Stimulated activated CD8-positive, alpha-beta memory T cell treated with anti-CD3 and anti-CD28 coated beads, Interleukin-7, amount 100 ng/mL, for 48 hours (primary cell): ENCODE results near the gene FERD3L.
"Not testable (repeated sequence)": the region's sequence is repeated elsewhere in the genome, so short reads cannot be mapped to it uniquely, and the experiment has no call there.

ENCODE experiments used
- DNase-seq, 2 donors: peaks; one replicate each; pipeline ENCODE4 v3.0.0-alpha.2; 2020; ENCODE audit warnings: low read depth in 1 of 2; ENCODE audit errors: extremely low read depth in 1 of 2

The FERD3L gene, protein sequence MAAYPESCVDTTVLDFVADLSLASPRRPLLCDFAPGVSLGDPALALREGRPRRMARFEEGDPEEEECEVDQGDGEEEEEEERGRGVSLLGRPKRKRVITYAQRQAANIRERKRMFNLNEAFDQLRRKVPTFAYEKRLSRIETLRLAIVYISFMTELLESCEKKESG

DNA sequence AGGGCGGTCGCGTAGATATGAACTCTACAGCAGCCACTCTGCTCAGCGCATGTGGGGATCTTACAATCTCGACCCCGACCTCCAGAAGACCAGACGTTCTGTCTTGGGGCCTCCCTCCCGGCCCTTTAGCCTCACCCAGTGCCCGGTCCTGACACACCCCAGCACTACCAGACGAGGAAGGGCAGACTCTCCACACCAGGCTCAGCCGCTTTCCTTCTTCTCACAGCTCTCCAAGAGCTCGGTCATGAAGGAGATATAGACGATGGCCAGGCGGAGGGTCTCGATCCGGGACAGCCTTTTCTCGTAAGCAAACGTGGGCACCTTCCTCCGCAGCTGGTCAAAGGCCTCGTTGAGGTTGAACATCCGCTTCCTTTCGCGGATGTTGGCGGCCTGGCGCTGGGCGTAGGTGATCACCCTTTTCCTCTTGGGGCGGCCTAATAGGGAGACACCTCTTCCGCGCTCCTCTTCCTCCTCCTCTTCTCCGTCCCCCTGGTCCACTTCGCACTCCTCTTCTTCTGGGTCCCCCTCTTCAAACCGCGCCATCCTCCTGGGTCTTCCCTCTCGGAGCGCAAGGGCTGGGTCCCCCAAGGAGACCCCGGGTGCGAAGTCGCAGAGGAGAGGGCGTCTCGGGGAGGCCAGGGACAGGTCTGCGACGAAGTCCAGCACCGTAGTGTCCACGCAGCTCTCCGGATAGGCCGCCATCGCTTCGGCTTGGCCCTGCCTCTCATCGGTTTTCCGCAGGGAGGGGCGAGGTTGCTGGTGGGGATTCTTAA is at the start of gene FERD3L:
Gene FERD3L, minus strand, starts transcription at position 761 of the 773 bp plus-strand sequence. Its CDS starts 59 bp downstream, at position 702.
- no peak for DNase-seq

DNA sequence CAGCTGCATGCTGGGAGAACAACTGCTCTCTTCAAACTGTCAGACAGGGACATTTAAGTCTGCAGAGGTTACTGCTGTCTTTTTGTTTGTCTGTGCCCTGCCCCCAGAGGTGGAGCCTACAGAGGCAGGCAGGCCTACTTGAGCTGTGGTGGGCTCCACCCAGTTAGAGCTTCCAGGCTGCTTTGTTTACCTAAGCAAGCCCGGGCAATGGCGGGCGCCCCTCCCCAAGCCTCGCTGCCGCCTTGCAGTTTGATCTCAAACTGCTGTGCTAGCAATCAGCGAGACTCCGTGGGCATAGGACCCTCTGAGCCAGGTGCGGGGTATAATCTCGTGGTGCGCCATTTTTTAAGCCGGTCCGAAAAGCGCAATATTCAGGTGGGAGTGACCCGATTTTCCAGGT is 49.2 kb upstream of the FERD3L start:
- DNase-seq: not testable (repeated sequence)

DNA sequence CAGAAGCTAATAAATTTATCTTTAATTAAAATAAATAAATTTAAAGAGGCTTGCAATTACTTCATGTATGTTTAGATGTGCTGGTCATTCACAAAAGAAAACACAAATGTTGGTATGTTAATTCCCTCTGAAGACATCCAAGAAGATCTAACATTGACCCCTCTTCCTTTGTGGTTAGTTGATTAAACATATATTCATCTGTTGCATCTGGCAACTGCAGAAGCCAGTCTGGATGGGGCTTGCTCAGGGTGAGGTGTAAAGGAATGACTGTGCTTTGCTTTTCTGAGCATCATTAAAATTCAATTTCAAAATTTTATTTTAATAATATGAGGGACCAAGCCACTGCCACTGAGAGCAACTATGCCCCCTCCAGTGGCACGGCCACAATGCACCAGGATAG is 36.4 kb upstream of the FERD3L start:
- no peak for DNase-seq

DNA sequence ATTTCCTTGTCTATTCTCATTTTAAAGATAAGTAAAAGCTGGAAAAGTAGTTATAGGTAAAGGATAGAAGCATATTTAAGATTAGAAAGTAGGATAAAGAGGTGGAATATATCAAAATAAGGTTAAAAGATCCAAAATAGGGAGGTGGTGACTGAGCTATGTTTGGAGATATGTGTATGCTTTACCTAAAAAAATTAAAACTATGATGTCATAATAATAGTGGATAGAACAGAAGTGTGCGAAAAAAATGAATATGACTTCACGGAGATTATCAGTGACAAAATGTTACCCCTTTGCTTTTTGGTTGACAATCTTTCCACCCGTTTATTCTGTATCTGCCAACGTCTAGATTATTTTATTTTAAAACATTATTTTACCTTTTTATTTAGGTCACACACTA is 33.4 kb upstream of the FERD3L start:
- DNase-seq: no peak

DNA sequence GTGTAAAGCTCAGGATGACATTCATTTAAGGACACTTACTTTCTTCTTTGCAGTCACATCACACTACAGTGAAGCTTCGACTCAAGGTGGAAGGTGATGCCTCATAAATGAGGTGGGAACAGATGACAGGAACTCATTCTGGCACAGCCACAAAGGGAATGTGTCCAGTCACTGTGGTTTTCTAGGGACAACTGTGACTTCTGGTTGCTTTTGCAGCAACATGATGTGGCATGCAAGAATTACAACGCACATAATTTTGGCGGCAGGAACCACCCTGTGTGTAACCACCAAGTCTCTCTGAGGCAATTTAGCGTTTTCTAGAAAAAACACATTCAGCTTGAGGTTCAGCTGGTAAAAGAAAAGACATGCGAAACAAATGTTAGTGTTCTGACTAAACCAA is 32.0 kb upstream of the FERD3L start:
- DNase-seq: no peak

DNA sequence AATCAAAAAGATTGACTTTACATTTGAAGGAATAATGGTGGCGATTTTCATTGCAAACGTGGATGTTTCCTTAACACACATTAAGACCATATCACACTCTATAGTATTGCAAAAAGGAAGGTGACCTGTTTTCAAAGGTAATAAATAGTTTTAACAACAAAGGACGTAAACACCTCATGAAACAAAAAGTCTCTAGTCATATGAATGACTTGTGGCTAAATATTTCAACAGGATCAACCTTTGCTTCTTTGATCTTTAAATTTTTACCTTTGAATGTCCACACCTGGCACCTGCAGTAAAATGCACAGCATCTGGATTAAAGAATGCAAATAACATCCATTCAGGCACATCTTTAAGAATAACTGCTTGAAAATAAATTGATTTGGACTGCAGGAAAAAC is 30.0 kb upstream of the FERD3L start:
- no peak for DNase-seq

DNA sequence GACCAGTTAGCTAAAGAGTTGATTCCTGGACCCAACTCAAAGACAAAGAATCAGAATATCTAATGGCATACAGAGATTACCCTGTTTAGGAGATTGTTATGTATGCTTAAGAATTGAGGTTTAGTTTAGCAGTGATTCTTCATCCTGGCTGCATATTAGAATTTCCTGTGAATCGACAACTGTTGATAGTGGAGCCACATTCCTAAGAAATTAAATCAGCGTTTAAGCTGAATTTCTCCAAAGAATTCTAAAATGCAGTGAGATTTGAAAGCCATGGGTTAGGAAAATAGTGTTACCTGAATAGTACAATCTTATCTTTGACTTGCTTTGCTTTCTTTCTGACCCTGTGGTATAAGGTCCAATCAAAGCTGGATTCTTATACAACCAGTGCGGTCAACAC is 16.4 kb upstream of the FERD3L start:
- DNase-seq: no peak

DNA sequence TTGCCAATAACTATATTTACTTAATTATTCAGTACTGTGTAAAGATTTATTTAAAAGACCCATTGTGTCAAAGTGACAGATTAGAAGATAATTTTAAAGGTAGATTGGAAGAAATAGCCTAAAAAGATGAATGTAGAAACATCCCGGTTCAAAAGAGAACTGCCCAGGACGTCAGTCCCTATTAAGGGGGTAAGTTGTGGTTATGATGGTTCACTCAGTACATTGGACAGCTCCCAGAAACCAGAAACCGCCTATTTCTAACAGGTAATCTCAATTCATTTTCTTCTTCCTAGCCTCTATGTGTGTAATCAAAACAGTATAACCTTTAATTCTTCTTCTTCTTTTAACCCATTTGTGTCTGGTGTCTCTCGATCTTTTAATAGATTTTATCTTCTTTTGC is 1.5 kb upstream of the FERD3L start:
- DNase-seq: no peak

DNA sequence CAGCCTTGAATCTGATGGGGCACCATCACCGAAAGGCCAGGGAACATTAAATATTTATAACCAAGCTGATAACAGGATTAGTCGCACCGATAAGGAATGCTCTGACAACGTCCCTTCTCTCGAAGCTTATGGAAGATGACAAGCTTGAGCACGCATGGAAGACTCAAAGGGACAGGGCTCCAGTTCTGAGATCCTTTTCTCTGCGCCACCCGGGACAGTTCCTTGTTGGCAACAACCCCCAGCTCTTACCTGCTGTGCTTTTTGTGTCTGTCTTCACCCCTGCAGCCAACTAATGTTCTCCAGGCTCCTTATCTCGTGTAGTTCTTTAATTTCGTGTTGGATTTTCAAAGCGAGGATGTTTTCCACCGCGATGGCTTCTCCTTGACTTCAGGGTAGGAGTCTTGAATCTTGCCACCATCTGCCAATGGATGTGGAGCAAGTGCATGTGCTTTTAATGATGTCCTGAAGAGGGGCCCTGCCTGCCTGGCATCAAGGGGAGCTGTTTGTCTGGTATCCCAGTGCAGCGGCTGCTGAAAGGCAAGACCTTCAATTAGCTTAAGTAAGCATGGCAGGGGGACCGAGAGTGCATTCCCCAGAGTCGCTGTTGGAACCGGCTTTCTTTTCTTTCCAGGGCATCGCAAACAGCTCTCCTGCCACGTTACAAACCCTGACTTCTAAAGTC is 354 bp upstream of the FERD3L start:
- DNase-seq: no peak

DNA sequence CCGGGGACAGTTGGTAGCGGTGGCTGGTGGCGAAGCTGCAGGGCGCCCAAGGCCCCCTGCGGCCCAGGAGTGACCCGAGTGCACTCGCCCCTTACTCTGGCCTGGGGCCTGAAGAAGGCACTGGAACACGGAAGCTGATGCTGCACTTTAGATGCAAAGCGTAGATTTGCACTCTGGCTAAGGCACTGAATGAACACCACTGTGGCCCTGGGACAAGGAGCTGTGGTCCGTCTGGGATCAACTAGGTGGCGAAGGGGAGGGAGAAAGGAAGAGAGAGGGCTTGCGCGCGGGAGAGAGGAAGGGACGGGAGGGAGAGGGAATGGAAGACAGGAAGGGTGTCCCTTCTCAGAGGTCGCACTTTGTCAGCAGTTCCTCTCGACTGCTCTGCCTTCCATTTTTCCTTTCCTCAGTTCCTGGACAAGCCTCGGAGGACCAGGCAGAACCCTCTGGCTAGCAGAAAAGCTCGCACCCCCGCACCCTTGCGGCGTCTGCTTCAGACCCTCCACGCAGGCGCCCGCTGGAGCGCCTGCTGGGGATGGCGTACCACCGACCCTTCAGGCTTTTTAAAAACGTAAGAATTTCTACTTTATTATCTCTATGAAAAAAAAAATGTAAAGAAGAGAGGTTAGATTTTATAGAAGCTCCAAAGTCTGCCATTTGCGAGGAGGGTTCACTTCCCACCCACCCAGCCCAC is 1.2 kb downstream of the FERD3L start:
- DNase-seq: no peak

DNA sequence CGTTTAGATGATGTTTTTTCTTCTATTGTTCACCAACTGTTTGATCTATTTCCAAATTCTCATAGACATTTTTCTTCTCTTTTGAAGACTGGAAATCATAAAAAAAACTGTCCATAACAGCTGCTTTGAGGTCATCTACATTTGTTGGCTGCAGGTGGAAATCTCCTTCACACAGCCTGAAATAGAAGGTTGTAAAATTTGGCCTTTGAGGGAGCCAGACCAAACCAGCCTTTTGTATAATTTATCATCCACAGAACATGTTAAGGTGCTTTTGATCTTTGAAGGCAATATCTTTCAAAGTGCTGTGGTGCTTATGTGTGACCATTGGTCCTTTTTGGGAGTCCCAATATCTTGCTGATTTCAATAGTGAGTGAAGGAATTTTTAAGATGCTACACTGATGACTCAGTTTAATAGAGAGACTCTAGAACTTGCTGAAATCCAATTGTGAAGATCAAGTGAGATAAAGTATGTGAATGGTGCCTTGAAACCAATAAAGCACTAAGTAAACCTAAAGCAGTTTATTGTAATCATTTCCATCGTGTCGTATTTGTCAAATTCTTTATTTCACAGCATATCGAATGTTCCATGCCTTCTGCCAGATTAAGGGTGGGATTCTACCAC is 5.4 kb downstream of the FERD3L start:
- DNase-seq: no peak

DNA sequence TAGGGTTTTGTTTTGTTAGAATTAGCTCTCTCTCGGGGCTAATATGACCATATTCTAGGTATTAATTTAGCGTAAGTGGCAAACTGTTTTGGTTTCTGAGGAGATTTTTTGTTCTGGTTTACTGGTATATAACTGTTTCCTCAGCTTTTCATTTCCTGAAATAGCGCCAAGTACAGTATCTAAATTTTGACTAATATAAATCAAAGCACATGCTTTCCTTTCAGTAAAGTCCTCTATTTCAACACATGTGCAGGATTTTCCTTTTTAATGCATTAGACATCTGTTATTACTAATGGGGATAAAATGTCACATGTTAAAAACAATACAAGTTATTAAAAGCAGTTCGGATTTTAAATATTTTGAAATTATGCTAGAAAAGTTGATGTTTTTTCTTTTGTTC is 11.3 kb downstream of the FERD3L start:
- DNase-seq: no peak

DNA sequence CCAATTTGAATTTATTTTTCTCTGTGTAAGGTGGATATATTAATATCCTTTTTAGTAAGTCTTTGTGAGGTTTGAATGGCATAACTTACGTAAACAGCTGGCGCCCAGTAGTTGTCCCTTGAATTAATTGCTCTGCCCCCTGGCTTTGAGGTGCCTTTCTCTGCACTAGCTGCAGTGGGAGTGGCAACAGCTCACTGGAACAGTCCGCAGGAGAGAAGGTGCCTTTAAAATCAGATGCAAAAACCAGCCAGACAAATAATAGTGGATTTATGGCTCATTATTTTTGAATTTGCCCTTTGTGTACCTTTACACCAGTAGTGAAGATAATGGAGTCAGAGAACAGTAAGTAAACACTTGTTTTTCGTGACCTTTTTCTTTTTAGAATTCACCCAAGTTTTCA is 11.8 kb downstream of the FERD3L start:
- DNase-seq: no peak

DNA sequence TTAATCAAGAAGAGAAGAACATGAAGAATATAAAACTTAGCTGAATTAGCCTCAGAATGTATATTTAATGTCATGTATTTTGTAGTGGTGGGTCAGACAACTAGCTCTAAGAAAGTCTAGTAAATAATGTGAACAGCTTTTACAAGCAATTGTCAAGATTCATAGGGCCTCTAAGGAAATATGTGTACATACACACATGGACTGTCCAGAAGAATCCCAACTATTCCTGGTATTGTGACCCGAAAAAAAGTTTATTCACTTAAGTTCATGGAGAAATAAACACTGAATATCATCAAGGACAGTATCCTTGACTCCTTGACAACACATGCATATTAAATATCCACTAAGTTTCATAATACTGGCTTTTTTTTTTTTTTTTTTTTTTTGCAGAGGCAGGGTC is 16.4 kb downstream of the FERD3L start:
- DNase-seq: no peak

DNA sequence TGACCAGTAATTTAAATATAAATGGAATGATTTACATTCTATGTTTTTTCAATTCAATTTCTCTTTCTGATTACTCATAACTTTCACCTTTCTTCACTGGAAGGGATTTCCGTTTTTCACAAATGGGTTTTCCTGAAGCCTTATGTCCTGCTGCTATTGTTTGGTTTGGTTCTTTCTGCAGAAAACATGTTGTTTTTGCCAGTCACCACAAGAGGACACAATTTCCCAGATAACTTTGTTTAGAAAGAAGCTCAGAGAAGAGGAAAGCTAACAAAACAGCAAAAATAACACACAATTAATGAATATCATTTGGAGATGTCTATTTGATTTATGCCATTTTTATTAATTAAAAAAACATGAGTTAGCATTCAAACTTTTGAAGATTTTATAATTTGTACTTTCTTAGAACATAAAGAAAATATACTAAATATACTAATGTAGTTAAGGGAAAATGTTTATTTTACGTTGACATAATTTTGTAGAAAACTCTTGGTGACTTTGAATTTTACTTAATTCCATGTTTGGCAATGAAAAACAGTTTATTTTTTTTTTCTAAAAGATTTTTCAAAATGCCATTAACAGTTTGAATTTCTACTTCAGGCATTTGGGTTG is 23.1 kb downstream of the FERD3L start:
- no peak for DNase-seq

DNA sequence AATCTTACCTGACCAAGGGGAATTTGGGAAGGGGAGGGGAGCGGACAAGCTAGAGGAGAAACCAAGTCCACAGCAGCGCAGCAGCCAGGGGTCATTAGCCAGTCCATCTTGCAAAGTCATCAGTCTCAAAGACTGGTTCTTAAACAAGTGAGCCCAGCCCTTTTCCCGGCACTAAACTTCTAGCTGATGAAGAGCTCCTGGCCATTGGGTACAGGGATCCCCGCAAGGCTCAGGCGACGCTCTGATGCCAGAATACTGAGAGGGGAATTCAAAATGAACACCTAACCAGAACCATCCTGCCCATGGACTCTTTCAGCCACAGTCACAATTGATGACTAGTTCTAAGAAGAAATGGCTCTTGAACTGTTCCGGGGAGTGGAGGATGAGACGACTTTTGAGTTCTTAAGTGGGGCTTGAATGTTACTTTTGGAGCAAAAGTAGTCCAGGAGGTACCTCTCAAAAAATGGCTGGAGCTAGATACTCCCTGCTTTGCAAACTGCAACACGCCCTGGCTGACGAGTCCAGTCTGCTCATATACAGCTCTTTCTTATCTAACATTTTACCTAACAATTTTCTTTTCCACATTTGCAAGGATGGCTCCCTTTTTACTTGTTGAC is 25.2 kb downstream of the FERD3L start:
- DNase-seq: no peak

DNA sequence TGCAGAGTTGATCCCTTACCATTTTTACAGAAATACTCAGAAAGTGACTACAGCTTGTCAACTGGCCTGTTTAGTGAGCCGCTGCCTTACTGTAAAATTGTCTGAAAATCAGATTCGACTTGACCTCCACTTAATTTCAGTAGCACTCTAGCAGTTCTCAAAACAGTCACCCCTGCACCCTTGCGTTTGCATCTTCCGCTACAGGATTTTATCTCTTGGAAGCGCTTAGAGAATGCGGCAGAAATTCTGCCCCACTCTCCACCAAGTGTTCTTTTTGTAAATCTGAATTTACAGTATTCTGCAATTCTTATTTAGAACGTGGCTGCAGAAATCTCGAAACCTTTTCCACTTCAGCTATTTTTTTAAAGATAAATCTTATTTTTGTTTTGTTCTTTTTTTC is 25.8 kb downstream of the FERD3L start:
- DNase-seq: no peak

DNA sequence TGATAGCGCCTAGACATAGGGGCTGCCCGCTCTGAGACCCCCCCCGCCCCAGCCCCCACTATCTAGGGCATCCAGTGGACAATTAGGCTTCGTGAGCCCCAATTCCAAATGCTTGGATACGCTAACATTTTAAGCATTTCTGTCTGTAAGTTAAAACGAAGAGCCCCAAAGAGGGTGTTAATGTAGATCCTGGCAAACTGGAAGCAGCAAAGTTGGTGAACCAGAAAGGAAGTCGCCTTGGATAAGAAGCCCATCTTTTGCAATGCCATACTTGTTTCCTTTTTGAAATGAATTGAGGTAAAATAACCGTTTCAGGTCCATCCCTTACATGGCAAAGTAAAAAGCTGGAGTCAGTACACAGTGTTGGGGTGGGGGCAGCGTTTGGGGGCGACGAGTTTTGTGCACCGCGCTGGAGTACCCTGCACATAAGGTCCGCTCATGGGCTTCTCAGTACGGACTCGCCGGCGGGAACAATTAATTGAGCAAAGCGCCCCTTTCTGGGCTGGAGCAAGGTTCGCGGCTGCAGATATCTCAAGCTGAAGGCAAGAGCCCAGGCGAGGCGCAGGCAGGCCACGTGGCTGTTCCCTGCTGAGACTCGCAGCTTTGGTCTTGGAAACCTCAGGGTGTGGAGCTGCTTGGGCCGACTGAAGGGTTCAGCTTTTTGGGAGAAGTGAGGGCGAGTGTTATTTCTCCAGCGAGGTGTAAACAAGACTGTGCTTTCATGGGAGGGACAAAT is 26.4 kb downstream of the FERD3L start:
- no peak for DNase-seq

DNA sequence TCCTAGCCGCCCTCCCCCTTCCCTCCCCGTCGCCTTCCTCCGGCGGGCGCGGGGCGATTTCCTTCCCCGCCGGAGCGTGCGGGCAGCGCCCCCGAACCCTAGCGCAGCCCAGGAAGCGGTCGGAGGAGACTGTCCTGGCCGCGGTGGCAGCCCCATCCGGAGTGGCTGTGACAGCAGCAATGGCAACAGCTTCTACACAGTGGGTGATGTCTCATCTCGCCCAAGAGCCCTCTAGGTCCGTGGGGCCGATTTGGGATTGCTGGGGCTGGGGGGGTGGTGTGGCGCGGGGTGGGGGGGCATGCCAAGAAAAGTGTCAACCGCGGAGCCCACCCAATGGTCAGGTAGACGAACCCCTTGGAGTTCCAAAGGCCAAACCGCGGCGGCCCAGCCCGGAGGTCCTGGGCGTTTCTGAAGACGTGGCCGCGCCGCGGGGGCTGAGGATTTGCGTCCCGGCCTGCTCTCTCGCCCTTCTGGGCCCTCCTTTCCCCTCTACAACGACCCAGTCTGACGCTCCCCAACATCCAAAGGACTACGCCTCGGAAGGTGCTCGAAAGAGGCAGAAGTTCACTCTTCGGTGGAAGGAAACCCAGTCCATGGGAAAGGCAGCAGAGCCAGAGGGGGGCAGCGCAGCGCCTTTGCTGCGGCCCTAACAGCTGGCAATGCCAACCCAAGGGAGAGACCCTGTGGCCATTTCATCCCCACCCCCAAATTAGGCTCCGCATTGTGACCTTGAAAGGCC is 27.2 kb downstream of the FERD3L start:
- no peak for DNase-seq
